GM12878 (cell line): Measurements from ENCODE around the gene ITPR3. TPM values are rescaled to one million over a fixed set of nuclear protein-coding genes. Genes with fewer than 3 reads are reported as not detected.
A peak's percentile ranks its signal among the peaks of the same experiment; 100 is the strongest.

Experiments
- ATAC-seq: fragments of 200-7000 bp; cut with Tn5 transposase; 3 replicates; pipeline ENCODE4 v1.9.1; 2020; ENCODE audit warnings: mild to moderate bottlenecking, moderate library complexity
- BruUV-seq: library from RNA; stranded (reverse); fragments of 400-500 nt; replicated peaks from 2 replicates; lab custom pipeline; 2021; lab: Mats Ljungman, UMichigan
- CTCF ChIA-PET: fragments of 300-600 bp; sonication (Branson Sonifier 250); formaldehyde crosslinking; extraction: SDS; loops from one replicate; lab custom pipeline; 2021; ENCODE audit warnings: inconsistent platforms; lab: Yijun Ruan, JAX
- POLR2A ChIA-PET: fragments of 350-600 bp; formaldehyde crosslinking; extraction: SDS; loops from one replicate; lab custom pipeline; 2021; ENCODE audit warnings: inconsistent platforms; lab: Charles Lee
- RAD21 ChIA-PET: fragments of 300-600 bp; sonication (Branson Sonifier 250); formaldehyde crosslinking; loops from one replicate; lab custom pipeline; 2023; ENCODE audit warnings: antibody characterized with exemption; ENCODE audit not compliant: unreplicated experiment; lab: Charles Lee
- SMC1A ChIA-PET: fragments of 300-600 bp; sonication (Branson Sonifier 250); formaldehyde crosslinking; loops from one replicate; lab custom pipeline; 2023; ENCODE audit not compliant: unreplicated experiment, uncharacterized antibody; lab: Charles Lee
- DNase-seq: peaks from one replicate; pipeline ENCODE4 v3.0.0-alpha.2; 2011; ENCODE audit warnings: low read depth, low spot score
- FAIRE-seq: peaks from 3 replicates; lab custom pipeline; 2011; peaks lifted over from hg19 to GRCh38; lab: Jason Lieb, UNC
- H2AFZ ChIP-seq: 2 replicates; pipeline ENCODE4 v1.6.0; 2011; ENCODE audit warnings: low read depth, low read length, control low read depth; ENCODE audit not compliant: control insufficient read depth
- H3K27ac ChIP-seq: 2 replicates; pipeline ENCODE4 v1.5.1; 2011; ENCODE audit warnings: control low read depth; ENCODE audit not compliant: control insufficient read depth, insufficient read depth
- H3K27me3 ChIP-seq, 2 experiments: replicated peaks in 1 of 2; 2 replicates each; pipeline versions ENCODE4 v1.6.0 to v1.6.1; 2011; ENCODE audit warnings: low read length in 1 of 2; ENCODE audit not compliant: control insufficient read depth in 2 of 2, insufficient read depth in 2 of 2
- H3K36me3 ChIP-seq, 2 experiments: 2 replicates each; pipeline ENCODE4 v1.5.1; 2011; ENCODE audit warnings: low read length in 1 of 2; ENCODE audit not compliant: control insufficient read depth in 2 of 2, insufficient read depth in 2 of 2
- H3K4me1 ChIP-seq: 2 replicates; pipeline ENCODE4 v1.6.1; 2011; ENCODE audit warnings: mild to moderate bottlenecking, low read length, moderate library complexity, mixed read lengths; ENCODE audit not compliant: control insufficient read depth, insufficient read depth
- H3K4me2 ChIP-seq: 2 replicates; pipeline ENCODE4 v1.6.0; 2011; ENCODE audit warnings: control low read depth; ENCODE audit not compliant: control insufficient read depth, insufficient read depth
- H3K4me3 ChIP-seq: fragments of 200-600 bp; sonication (generic); 2 replicates; pipeline ENCODE4 v1.5.1; 2016
- H3K79me2 ChIP-seq: 2 replicates; pipeline ENCODE4 v1.6.0; 2011; ENCODE audit warnings: low read length; ENCODE audit not compliant: control insufficient read depth, insufficient read depth
- H3K9ac ChIP-seq: 2 replicates; pipeline ENCODE4 v1.8.0; 2011; ENCODE audit warnings: low read length, control low read depth, mixed read lengths; ENCODE audit not compliant: control insufficient read depth, insufficient read depth
- H3K9me3 ChIP-seq: replicated peaks from 3 replicates; pipeline ENCODE4 v1.5.1; 2011; ENCODE audit warnings: mild to moderate bottlenecking, low read length; ENCODE audit not compliant: control insufficient read depth, insufficient read depth
- H4K20me1 ChIP-seq: 2 replicates; pipeline ENCODE4 v1.6.0; 2011; ENCODE audit not compliant: control insufficient read depth, insufficient read depth
- BRCA1 ChIP-seq: IDR thresholded peaks from 2 replicates; pipeline ENCODE4 v1.6.1; 2011; ENCODE audit warnings: low read depth, low read length, improper control_type of control experiment
- CHD1 ChIP-seq: IDR thresholded peaks from 2 replicates; pipeline ENCODE4 v1.6.1; 2012; ENCODE audit warnings: low read depth, low read length, improper control_type of control experiment
- HCFC1 ChIP-seq: fragments of 150-350 bp; IDR thresholded peaks from 2 replicates; pipeline ENCODE4 v1.6.1; 2014; ENCODE audit warnings: low read length
- IRF3 ChIP-seq: fragments of 450-650 bp; IDR thresholded peaks from 2 replicates; pipeline ENCODE4 v1.6.1; 2014; ENCODE audit warnings: mild to moderate bottlenecking
- MLLT1 ChIP-seq: fragments of 450-650 bp; IDR thresholded peaks from 2 replicates; pipeline ENCODE4 v1.6.1; 2016; ENCODE audit warnings: mild to moderate bottlenecking
- RCOR1 ChIP-seq: conservative IDR thresholded peaks from 2 replicates; pipeline ENCODE4 v1.6.1; 2012; ENCODE audit warnings: low read depth, low read length, improper control_type of control experiment
- SIN3A ChIP-seq: IDR thresholded peaks from 2 replicates; pipeline ENCODE4 v1.6.1; 2012; ENCODE audit warnings: low read depth, low read length, improper control_type of control experiment
- SMARCA5 ChIP-seq: fragments of 450-650 bp; IDR thresholded peaks from 2 replicates; pipeline ENCODE4 v1.6.1; 2017; ENCODE audit warnings: mild to moderate bottlenecking
- ZBTB11 ChIP-seq: fragments of 450-650 bp; formaldehyde crosslinking; IDR thresholded peaks from 2 replicates; pipeline ENCODE4 v1.5.0; 2022; ENCODE audit warnings: mild to moderate bottlenecking, missing genetic modification characterization
- ZNF592 ChIP-seq: fragments of 450-650 bp; IDR thresholded peaks from 2 replicates; pipeline ENCODE4 v1.6.1; 2017; ENCODE audit warnings: mild to moderate bottlenecking, moderate library complexity
- ZSCAN29 ChIP-seq: fragments of 450-650 bp; IDR thresholded peaks from 2 replicates; pipeline ENCODE4 v1.6.1; 2017; ENCODE audit warnings: mild to moderate bottlenecking, moderate library complexity
- WGBS: methylation state at CpG from one replicate; pipeline ENCODE4 v1.1.6; 2016; ENCODE audit warnings: low lambda C conversion rate; ENCODE audit not compliant: insufficient replicate concordance, insufficient coverage; ENCODE audit errors: missing lambda C conversion rate; 5-methylcytosine and 5-hydroxymethylcytosine counted together
- in situ Hi-C: fragments of 300-500 bp; cut with MboI; formaldehyde crosslinking; loops from 9 replicates; pipeline ENCODE4 v1.14.3; 2018; ENCODE audit warnings: mixed read lengths
- intact Hi-C: fragments of 100-400 bp; cut with micrococcal nuclease; formaldehyde crosslinking; loops from one replicate; pipeline ENCODE4 v1.14.2; 2022; ENCODE audit not compliant: unreplicated experiment
- polyA plus RNA-seq, 11 experiments: library from polyadenylated mRNA; depleted of rRNA in 4 of 11; unstranded in 6 of 11; stranded (reverse) in 5 of 11; fragments of >200 nt; fragmentation: Nextera tagmentation in 4 of 11; fragmentation: Illumina TruSeq in 1 of 11; extraction: Ambion mirVana in 4 of 11; extraction: Trizol in 1 of 11; gene quantifications; 1 replicate in 1 of 11; 2 replicates in 10 of 11; pipeline versions ENCODE4 v1.2.1 to v1.2.3, GENCODE V29; 2011 to 2016; ENCODE audit warnings: inconsistent platforms in 2 of 11, missing spikeins in 2 of 11, low read depth in 1 of 11
- total RNA-seq, 4 experiments: library from RNA; depleted of rRNA in 3 of 4; stranded (reverse); fragments of >200 nt in 3 of 4; fragmentation: Illumina TruSeq in 1 of 4; extraction: Trizol in 1 of 4; gene quantifications; 2 replicates each; pipeline versions ENCODE4 v1.2.1 to v1.2.3, GENCODE V29; 2013 to 2021

ITPR3 gene
- total and polyA plus RNA-seq, 10 of the 15 experiments (the other 5 are each of a cell fraction or from before 2014, with no cell fraction given) = 0.32 to 34.0 (median 11.9) TPM

- no peak for TF ChIP-seq ZNF592
- no peak for TF ChIP-seq RCOR1
These were observed 14.5 kb upstream of the ITPR3 start (continued) for GRCh38 chr6:33606642-33607041.

GRCh38 chr6:33607126-33607783 lies 13.9 kb upstream of the ITPR3 start:
- no peak for DNase-seq
- intact Hi-C loops = loop anchor here (1.0 kb wide), 1 partner anchor 17 kb away; no protein-coding TSS in a partner anchor
- TF ChIP-seq MLLT1 (no peak), ZSCAN29 (no peak), SMARCA5 (no peak), BRCA1 (no peak), HCFC1 (no peak), IRF3 (no peak), ZBTB11 (CRISPR knock-in tag) (no peak), SIN3A (no peak), CHD1 (no peak)

More at GRCh38 chr6:33607126-33607783, 13.9 kb upstream of the ITPR3 start:
- Histone ChIP-seq H4K20me1 (no peaks in the 10 kb centered on the region), H3K27me3 (no peaks in the 10 kb centered on the region; a peak in 1 of 4 replicates), H3K79me2 (no peaks in the 10 kb centered on the region), H3K4me1 (no peaks in the 10 kb centered on the region), H3K9me3 (no peaks in the 10 kb centered on the region; the same call in 2 of the 3 replicates), H3K27ac (no peak overlapping the region), H3K4me2 (no peak overlapping the region), H3K4me3 (no peak overlapping the region), H2AFZ (no peak overlapping the region), H3K36me3 (no peaks in the 10 kb centered on the region), H3K9ac (no peak overlapping the region)
- in situ Hi-C loops = no loop called here
- ChIA-PET RAD21 (interaction anchor here (0.7 to 3.5 kb wide), 11 partner anchors 10 to 190 kb away, joined by 3 to 86 read pairs (median 8); partner anchors contain the start of genes BAK1 and ITPR3), POLR2A (interaction anchor here (0.6 to 1.6 kb wide), 5 partner anchors 9 to 20 kb away, joined by 3 to 11 read pairs (median 6); partner anchors contain the start of gene ITPR3), CTCF (interaction anchor here (0.6 to 6.0 kb wide), 27 partner anchors 8 to 316 kb away, joined by 3 to 235 read pairs (median 5); partner anchors contain the start of genes BAK1, ITPR3, UQCC2 and ZBTB9), SMC1A (interaction anchor here (0.9 to 6.6 kb wide), 14 partner anchors 10 to 283 kb away, joined by 3 to 122 read pairs (median 7); partner anchors contain the start of genes BAK1 and ITPR3)
- no TSS peak for BruUV-seq
- ATAC-seq = peak; percentile 29
- WGBS = 53% methylated on average over 8 of the region's 8 CpGs
- FAIRE-seq = no peak
